Left ventricle myocardium inferior (tissue), 1 donor: Measurements from ENCODE around the gene BPGM. TPM values are rescaled to one million over a fixed set of nuclear protein-coding genes. Genes with fewer than 3 reads are reported as not detected.

Experiments used
- DNase-seq: peaks from one replicate; pipeline ENCODE4 v3.0.0-alpha.2; 2020
- H3K27ac ChIP-seq: fragments of 200-600 bp; replicated peaks from 2 replicates; pipeline ENCODE4 v1.8.0; 2021
- H3K27me3 ChIP-seq: fragments of 200-600 bp; 2 replicates; pipeline ENCODE4 v1.8.0; 2021; ENCODE audit warnings: low read depth
- H3K36me3 ChIP-seq: fragments of 200-600 bp; 2 replicates; pipeline ENCODE4 v1.8.0; 2021
- H3K4me1 ChIP-seq: fragments of 200-600 bp; 2 replicates; pipeline ENCODE4 v1.8.0; 2021
- H3K4me3 ChIP-seq: fragments of 200-600 bp; 2 replicates; pipeline ENCODE4 v1.8.0; 2021; ENCODE audit warnings: mild to moderate bottlenecking, moderate library complexity
- H3K9me3 ChIP-seq: fragments of 200-600 bp; replicated peaks from 2 replicates; pipeline ENCODE4 v1.8.0; 2021
- CTCF ChIP-seq: fragments of 200-600 bp; IDR thresholded peaks from 2 replicates; pipeline ENCODE4 v1.8.0; 2021; ENCODE audit warnings: antibody characterized with exemption, mild to moderate bottlenecking, borderline replicate concordance
- intact Hi-C: fragments of 100-400 bp; cut with micrococcal nuclease; formaldehyde crosslinking; loops from one replicate; pipeline ENCODE4 v1.11.0; 2022
- total RNA-seq: library from RNA; stranded (reverse); fragmentation: NEBNext Ultra II Directional; extraction: Animal tissue kit (Norgen Biotek cat#: 25700); gene quantifications from one replicate; pipeline ENCODE4 v1.2.1, GENCODE V29; 2021
- donor health status: DM: no; HTN: yes; CAD: no; lungs with severe emphysema.

Gene BPGM
- total RNA-seq, 1 donor from 2014 or later: 13.9 TPM

GRCh38 chr7:134627109-134627774, 19.4 kb upstream of the BPGM start:
- peaks cover 43% of the 10 kb centered on the region for H3K27me3 ChIP-seq
- no peaks in the 10 kb centered on the region for H3K9me3 ChIP-seq
- no peak overlapping the region for H3K27ac ChIP-seq
- TF ChIP-seq CTCF: no peak
- H3K36me3 ChIP-seq: no peaks in the 10 kb centered on the region
- H3K4me1 ChIP-seq: no peaks in the 10 kb centered on the region
- no peak overlapping the region for H3K4me3 ChIP-seq
- intact Hi-C loops: no loop called here
- DNase-seq: no peak

GRCh38 chr7:134627775-134628153, 18.9 kb upstream of the BPGM start:
- H3K4me3 ChIP-seq: no peak overlapping the region
- H3K27me3 ChIP-seq: peaks cover 37% of the 10 kb centered on the region
- no peak overlapping the region for H3K27ac ChIP-seq
- no peaks in the 10 kb centered on the region for H3K36me3 ChIP-seq
- H3K9me3 ChIP-seq: no peaks in the 10 kb centered on the region
- no peaks in the 10 kb centered on the region for H3K4me1 ChIP-seq
- intact Hi-C loops: no loop called here
- TF ChIP-seq CTCF: no peak
- DNase-seq: no peak

- H3K36me3 ChIP-seq: no peaks in the 10 kb centered on the region
- no peaks in the 10 kb centered on the region for H3K4me1 ChIP-seq
- no peak for DNase-seq
- H3K27me3 ChIP-seq: peaks cover 22% of the 10 kb centered on the region
- no peak overlapping the region for H3K27ac ChIP-seq
- TF ChIP-seq CTCF: no peak
- no peak overlapping the region for H3K4me3 ChIP-seq
- H3K9me3 ChIP-seq: no peaks in the 10 kb centered on the region
- intact Hi-C loops: no loop called here
These were observed 17.2 kb upstream of the BPGM start for GRCh38 chr7:134629445-134629844.

GRCh38 chr7:134630237-134630636, 16.4 kb upstream of the BPGM start:
- Histone ChIP-seq H3K4me1 (no peaks in the 10 kb centered on the region), H3K9me3 (no peaks in the 10 kb centered on the region), H3K27me3 (peaks cover 14% of the 10 kb centered on the region), H3K36me3 (no peaks in the 10 kb centered on the region), H3K27ac (no peak overlapping the region), H3K4me3 (no peak overlapping the region)
- no peak for DNase-seq
- TF ChIP-seq CTCF: no peak
- intact Hi-C loops: no loop called here

- H3K9me3 ChIP-seq: no peaks in the 10 kb centered on the region
- peaks cover 5% of the 10 kb centered on the region for H3K4me1 ChIP-seq
- no peak overlapping the region for H3K27ac ChIP-seq
- H3K36me3 ChIP-seq: no peaks in the 10 kb centered on the region
- intact Hi-C loops: no loop called here
- no peak for TF ChIP-seq CTCF
- H3K4me3 ChIP-seq: no peak overlapping the region
- no peak for DNase-seq
- peaks cover 11% of the 10 kb centered on the region for H3K27me3 ChIP-seq
These were observed 15.8 kb upstream of the BPGM start for GRCh38 chr7:134630893-134631292.

GRCh38 chr7:134632052-134632451, 14.6 kb upstream of the BPGM start:
- intact Hi-C loops: no loop called here
- Histone ChIP-seq H3K27me3 (peaks cover 8% of the 10 kb centered on the region), H3K9me3 (no peaks in the 10 kb centered on the region), H3K4me1 (peaks cover 9% of the 10 kb centered on the region), H3K4me3 (no peak overlapping the region), H3K27ac (no peak overlapping the region), H3K36me3 (no peaks in the 10 kb centered on the region)
- no peak for DNase-seq
- no peak for TF ChIP-seq CTCF
